HG03066 (cell line): ENCODE measurements around the gene HMCN2.

ENCODE experiments used
- ATAC-seq: cut with Tn5 transposase; IDR thresholded peaks from one replicate; pipeline ENCODE4 v1.9.1; 2021; ENCODE audit warnings: low read depth; ENCODE audit not compliant: unreplicated experiment

The HMCN2 gene

DNA sequence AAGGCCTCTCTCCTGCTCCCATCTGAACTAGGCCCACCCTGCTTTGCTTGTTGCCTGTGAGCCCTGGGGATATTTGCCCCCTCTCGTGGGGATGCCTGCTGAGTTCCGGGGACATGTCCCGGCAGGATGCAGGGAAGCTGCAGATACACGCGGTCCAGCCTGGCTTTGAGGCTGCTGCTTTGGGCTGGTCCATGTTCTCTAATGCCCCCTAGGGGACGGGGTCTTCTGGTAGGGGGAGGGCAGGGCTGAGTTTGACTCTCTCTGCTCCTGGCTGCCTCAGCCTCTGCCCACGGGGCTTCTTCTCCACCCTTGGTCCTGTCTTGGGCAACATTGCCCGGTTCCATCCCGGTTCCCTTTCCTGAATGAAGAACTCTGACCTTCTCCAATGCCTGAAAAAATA lies 94.3 kb downstream of the HMCN2 start:
- ATAC-seq = no peak

DNA sequence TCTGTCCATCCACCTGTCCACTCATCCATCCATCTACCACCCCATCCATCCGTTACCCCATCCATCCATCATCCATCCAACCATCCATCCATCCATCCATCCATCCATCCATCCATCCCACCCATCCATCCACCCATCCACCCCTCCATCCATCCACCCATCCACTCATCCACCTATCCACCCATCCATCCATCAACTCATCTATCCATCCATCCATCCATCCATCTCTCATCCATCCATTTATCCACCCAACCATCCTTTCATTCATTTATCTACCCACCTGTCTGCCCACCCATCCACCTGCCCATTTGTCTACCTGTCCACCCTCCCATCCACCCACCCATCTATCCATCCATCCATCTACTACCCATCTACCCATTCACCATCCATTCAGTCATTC lies 95.1 kb downstream of the HMCN2 start:
- ATAC-seq = no peak

DNA sequence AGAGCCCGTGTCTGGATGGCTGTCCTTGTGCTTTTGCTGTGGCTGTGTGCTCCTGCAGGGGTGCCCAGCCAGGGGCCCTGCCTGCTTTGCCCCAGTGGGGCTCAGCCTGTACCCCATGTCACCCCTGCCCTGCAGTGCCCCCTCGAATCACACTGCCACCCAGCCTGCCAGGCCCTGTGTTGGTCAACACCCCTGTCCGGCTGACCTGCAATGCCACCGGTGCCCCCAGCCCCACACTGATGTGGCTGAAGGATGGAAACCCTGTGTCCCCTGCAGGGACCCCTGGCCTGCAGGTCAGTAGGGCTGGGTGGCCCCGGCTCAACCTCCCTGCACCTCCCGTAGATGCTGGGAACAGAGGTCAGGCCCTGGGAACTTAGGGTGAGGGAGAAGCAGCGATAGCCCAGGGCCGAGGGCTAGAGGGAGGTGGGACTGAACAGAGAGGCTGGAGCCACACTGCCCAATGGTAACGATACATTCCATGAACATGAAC lies 96.4 kb downstream of the HMCN2 start:
- ATAC-seq = no peak

DNA sequence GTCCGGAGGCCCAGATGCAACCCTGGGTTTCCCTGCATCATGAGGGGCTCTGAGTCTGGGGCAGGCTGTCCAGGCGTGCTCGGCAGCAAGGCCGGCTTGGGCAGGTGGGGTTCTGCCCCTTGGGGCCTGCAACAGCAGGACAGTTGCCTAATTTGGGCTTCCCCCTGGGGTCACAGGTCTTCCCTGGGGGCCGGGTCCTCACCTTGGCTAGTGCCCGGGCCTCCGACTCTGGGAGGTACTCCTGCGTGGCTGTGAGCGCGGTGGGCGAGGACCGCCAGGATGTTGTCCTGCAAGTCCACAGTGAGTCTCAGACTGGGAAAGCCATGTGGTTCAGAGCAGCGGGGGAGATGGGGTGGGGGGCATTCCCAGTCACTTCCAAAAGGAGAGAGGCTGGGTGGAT lies 97.1 kb downstream of the HMCN2 start:
- ATAC-seq = no peak

DNA sequence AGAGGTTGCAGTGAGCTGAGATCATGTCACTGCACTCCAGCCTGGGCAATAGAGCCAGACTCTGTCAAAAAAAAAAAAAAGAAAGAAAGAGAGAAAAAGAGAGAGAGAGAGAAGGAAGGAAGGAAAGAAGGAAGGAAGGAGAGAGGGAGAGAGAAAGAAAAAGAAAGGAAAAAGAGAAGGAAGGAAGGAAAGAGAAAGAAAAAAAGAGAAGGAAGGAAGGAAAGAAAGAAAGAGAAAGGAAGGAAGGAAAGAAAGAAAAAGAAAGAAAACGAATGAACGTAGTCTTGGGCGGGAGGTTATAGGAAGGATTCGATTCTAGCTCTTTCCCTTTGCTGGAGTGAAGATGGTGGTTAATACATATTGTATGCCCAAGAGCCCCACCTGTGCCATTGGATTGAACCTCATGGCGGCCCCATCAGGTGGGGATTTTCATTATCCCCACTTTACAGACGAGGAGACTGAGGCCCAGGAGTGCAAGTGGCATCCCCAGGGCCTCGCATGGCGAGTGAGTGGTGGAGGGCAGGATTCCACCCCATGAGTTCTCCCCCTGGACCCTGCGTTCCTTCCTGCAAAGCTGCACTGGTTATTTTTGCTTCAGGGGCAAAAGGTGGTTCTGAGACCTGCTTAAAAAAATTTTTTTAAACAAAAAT lies 98.3 kb downstream of the HMCN2 start:
- no peak for ATAC-seq

DNA sequence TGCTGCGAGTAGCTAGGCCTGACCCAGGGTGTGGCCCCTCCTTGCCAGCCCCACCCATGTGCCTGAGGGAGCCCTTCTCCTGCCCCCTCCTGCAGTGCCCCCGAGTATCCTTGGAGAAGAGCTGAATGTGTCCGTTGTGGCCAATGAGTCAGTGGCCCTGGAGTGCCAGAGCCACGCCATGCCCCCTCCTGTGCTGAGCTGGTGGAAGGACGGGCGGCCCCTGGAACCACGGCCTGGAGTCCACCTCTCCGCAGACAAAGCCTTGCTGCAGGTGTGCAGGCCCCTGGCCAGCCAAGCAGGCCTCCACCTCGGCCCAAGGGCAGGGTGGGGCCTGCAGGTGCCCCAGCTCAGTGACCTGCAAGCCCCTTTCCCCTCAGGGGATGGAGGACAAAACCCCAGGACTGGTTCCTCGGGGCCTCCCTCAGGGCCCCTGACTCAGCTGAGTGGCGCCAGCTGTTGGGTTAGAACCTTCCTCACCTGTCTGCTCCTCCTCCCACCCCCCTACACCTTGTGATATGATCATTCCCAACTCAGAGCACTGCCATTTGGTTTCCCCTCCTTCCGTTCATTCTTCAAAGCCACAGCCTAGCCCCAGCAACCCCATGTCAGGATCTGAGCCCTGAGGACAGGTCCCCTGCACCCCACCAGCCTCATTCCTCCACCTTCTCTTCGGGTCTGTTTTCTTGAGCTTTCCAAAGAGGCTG lies 99.2 kb downstream of the HMCN2 start:
- no peak for ATAC-seq

DNA sequence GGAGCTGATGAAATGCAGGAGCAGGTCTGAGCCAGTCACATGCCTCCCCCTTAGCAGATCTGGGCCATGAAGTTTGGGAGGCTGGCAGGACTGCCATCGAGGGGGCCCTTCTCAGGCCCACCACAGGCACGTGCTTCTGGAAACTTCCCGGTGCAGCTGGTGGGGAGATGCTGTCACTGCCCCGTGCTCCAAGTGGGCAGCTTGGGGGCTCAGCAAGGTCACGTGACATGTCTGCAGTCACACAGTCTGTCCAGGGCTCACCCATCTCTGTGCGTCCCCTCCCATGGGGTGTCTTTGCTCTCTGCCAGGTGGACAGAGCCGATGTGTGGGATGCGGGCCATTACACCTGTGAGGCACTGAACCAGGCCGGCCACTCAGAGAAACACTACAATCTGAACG lies 99.8 kb downstream of the HMCN2 start:
- no peak for ATAC-seq

DNA sequence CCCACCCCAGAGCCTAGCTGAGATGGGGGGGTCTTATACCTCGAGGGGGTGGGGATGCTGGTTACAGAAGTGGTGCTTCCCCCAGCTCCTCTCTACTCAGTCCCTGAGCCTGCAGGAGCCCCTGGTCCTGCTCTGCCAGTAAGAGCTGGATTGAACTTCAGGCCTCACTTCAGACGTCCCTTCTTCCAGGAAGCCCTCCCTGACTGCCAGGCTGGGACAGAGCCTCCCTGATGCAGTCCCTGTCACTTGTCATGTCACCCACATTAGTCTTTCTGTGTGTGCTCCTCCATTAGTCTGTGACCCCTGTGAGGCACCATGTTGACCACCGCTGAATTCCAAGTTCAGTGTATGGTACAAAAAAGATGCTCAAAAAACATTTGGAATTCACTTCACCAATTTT lies 100.5 kb downstream of the HMCN2 start:
- ATAC-seq = no peak

DNA sequence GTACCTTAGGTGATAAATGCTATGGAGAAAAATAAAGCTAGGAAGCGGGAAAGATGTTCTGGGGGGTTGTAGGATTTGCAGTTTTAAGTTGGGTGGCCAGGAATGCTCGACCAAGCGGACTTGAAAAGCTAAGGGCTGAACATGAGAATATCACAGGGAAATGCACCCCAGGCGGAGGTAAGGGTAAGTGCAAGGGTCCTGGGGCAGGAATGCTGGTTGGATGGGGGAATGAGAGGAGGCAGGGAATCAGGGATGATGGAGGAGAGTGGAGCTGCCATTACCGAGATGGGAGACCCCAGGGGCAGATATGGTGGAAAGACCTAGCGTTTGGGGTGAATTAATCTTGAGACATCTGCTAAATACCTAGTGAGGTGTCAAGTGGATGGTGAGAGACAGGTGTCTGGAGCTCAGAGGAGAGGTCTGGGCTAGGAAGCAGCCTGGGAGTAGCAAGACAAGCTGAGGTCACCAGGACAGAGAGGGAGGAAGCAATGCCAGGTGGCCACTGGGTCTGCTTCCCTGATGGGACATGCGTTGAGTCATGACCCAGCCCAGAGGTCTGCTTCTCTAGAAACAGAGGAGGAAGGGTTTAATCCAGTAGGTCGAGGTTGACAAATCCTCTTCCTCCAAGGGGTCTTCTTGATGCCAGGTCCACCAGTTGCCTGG lies 101.5 kb downstream of the HMCN2 start:
- ATAC-seq = no peak

DNA sequence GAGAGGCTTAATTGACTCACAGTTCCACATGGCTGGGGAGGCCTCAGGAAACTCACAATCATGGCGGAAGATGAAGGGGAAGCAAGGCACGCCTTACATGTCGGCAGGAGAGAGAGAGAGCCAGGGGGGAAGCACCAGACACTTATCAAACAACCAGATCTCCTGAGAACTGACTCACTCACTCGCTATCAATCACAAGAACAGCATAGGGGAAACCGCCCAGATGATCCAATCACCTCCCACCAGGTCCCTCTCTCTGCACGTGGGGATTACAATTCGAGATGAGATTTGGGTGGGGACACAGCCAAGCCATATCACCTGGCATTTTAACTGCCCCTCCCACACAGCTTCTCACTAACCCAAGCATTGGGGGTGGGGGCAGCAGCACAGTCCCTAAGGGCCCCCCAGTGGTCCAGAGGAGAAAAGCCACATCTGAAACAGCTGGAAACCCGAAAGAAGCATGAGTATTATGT lies 103.1 kb downstream of the HMCN2 start:
- no peak for ATAC-seq

DNA sequence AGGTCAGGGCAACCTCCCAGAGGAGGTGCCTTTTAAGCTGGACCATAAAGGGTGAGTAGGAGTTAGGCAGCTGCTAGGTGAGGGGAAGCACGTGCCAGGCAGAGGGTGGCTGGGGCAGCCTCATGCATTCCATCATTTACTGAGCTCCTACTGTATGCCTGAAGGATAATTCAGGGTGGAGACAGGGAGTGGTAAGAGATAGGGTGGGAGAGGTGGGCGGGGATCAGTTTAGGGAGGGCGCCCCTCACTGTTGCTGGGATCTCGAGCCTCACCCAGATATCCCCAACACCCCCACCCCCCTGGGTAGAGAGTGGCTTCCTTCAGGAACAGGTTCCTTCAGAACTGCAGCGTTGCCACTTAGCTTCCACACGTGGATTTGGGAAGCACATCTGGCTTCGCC lies 104.7 kb downstream of the HMCN2 start:
- no peak for ATAC-seq

DNA sequence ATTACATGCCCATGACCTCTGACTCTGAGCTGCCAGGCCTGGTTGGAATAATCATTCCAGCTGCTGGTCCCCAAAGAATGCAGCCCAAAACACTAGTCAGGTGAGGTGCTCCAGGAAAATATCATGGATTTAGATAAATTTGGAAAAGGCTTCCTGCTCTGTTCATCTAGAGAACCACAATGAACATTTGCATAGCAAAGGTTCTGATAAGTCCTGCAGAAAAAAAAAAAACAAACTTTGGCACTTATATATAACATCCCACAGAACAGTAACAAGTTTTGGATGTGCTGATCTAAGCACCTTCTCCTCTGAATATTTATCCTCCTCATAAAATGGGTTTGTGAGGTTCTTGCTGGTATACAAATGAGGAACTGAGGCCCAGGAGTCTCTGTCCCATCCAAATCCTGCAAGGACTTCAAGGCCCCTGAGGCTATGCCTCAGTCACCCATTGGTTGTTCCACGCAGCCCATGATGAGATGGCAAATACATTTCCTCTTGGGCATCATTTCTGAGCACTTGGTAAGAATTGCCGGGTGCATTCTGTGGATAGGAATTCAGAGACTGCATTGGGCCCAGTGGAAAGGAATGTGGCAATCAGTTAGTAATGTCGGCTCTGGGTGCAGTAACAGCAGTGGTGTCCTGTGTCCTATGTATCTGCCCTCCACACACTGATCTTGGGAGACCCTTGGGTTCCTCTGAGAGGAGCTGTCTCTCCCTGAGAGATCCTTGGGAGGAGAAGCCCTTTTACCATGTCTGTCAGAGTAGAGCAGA lies 105.8 kb downstream of the HMCN2 start:
- no peak for ATAC-seq

DNA sequence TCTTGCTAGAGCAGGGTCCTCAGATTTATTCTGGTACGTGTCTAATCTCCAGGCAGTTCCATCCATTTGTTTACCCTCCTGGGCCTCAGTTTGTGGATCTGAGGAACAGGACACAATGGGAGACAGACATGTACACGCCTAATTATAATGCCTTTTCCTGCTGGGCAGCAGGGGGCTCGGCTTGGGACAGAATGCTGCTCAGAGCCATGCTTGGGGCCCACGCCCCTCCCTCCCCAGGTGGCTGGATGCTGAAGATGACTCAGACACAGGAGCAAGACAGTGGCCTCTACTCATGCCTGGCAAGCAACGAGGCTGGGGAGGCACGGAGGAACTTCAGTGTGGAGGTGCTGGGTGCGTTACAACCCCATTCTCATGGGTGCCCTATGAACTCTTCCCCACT lies 106.5 kb downstream of the HMCN2 start:
- no peak for ATAC-seq

DNA sequence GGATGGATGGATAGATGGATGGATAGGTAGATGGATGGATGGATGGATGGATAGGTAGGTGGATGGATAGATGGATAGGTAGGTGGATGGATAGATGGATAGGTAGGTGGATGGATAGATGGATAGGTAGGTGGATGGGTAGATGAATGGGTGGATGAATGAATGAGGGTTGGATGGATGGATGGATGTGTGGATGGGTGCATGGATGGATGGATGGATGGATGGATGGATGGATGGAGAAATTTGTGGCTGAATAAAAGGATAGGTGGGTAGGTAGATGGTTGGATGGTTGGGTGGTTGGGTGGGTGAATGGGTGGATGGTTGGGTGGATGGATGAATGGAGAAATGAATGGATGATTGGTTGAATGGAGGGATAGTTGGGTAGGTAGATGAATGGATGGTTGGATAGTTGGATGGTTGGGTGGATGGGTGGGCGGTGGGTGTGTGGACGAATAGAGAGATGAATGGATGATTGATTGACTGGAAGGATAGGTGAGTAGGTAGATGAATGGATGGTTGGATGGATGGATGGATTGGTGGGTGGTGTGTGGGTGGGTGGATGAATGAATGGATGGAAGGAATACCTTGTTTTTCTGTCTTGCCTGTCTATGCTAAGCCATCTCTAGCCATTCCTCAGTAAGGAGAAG lies 108.2 kb downstream of the HMCN2 start:
- ATAC-seq = no peak

DNA sequence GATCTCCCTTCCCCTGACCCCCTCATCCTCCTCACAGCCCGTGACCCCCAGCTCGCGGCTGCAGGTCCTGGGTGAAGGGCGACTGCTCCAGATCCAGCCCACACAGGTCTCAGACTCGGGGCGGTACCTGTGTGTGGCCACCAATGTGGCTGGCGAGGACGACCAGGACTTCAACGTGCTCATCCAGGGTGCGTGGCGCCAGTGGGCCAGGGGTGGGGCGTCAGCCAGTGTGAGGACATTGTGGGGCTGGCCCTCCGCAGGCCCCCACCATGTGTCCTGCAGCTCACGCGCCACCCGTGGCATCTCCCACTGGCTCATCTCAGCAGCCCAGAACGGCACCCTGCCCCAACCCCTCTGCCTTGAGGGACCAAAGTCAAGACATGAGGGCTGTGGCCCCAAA lies 112.1 kb downstream of the HMCN2 start:
- no peak for ATAC-seq

DNA sequence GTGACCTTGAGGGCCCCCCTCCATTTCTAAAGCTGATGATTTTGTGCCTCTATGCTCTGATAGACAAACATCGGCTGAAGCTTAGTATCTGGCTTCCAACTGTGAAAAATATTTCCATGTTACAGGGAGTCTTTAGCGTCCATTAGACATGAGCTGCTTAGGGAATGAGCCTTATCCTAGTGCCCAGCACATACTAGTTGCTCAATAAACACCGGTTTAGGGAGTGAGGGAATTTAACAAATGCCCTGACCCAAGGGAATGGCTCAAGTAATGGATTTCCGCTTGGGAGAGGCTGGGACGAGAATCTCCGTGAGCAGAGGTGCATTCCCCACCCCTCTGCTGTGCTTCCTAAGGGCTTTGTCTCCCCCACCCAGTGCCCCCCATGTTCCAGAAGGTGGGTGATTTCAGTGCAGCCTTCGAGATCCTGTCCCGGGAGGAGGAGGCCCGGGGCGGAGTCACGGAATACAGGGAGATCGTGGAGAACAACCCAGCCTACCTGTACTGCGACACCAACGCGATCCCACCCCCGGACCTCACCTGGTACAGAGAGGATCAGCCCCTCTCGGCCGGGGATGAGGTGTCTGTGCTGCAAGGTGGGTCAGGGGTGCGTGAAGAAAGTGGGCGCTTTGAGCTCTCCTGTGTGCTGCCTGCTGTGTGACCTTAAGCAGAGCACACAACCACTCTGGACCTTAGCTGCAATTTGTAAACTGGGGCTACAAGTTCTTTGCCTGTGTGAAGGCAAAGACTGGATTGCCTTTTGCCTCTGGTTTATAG lies 113.5 kb downstream of the HMCN2 start:
- ATAC-seq = no peak

DNA sequence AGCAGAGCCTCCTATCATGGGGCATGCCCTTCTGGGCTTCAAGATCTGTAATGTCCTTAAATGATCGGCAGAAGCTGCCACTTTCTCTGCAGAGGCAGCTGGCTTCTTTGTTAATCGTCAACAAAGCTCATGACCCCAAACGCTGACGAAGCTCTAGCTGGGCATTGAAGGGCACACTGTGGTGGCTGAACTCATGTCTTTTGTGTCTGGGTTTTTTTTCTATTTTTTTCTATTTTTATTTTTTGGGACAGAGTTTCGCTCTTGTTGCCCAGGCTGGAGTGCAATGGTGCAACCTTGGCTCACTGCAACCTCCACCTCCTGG lies 114.0 kb downstream of the HMCN2 start:
- ATAC-seq = no peak

DNA sequence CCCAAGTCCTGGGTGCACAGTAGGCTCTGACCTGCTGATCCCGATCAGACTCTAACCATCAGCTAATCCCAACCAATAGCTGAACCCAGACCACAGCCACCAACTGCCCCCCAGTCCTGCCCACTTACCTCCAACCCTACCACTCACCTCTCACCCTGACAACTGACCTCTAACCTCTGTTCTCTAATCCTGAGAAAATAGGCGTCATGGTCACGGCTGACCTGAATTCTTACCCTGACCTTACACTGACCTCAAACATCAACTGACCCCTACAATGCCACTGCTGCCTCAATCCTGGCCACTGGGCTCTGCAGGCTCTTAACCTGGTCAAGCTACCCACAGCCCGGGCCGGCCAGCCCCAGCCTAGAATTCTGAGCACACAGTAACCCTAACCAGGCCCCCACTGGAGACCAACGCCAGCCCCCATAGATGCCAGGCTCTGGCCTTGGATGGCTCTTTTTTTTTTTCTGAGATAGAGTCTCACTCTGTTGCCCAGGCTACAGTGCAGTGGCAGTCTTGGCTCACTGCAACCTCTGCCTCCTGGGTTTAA lies 115.4 kb downstream of the HMCN2 start:
- ATAC-seq = no peak

DNA sequence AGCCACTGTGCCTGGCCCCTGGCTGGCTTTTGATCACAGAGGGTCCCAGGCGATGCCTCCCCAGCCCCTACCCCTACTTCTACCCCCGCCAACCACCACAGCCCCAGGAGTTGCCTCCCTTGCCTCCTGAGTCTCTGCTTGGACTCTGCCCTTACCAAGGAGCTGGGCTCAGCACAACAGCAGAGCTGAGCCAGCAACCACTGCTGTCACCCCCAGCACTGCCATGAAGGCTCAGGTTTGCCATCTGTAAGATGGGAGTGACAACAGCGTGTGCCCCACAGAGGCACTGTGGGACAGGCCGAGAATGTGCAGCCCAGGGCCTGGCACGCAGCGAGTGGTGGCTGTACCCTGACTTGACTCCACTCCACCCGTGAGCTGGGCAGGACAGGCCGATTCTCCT lies 116.1 kb downstream of the HMCN2 start:
- no peak for ATAC-seq

DNA sequence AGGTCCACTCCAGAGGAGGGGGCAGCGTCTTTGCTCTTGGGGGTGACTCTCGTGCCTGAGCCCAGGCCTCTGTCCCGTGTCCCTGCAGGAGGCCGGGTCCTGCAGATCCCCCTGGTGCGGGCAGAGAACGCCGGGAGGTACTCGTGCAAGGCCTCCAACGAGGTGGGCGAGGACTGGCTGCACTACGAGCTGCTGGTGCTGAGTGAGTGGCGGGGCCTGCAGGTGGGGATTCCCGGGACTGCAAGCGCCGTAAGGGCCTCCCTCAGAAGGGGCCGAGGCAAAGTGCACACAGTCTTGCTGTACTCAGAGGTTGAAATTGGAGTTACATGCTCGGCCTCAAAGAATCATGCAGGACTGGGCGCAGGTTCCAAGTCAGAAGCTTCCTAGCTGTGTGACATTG lies 116.5 kb downstream of the HMCN2 start:
- ATAC-seq = no peak
